Panc1 (cell line): ENCODE results near the gene ARPIN.

Experiments
- CTCF ChIP-seq: fragments of 450-650 bp; IDR thresholded peaks from 2 replicates; pipeline ENCODE4 v1.5.1; 2017; ENCODE audit warnings: mild to moderate bottlenecking
- REST ChIP-seq, 2 experiments: IDR thresholded peaks; 2 replicates each; pipeline ENCODE4 v1.6.1; 2011 to 2012; ENCODE audit warnings: low read depth in 2 of 2, control low read depth in 1 of 2, low read length in 1 of 2, mild to moderate bottlenecking in 1 of 2, moderate library complexity in 1 of 2; ENCODE audit not compliant: insufficient read depth in 1 of 2

GRCh38 chr15:89857673-89858072 lies 55.1 kb downstream of the ARPIN start:
- TF ChIP-seq CTCF, result no peak
- TF ChIP-seq REST (IDR thresholded peaks at IDR 0.05; ENCODE audit: insufficient read depth in 1 of 2, low read depth in 2 of 2, low read length in 1 of 2), result no peak
